NK-92 treated with Interleukin-12 subunit alpha and Interleukin-12 subunit beta, amount 100 ng/mL, for 24 hours (cell line): ENCODE measurements around the gene SLC25A36.
"Not testable (repeated sequence)": the region's sequence is repeated elsewhere in the genome, so short reads cannot be mapped to it uniquely, and the experiment has no call there.

Experiments used
- DNase-seq: peaks from one replicate; lab custom pipeline; 2025; lab: John Stamatoyannopoulos, UW

Gene SLC25A36

DNA sequence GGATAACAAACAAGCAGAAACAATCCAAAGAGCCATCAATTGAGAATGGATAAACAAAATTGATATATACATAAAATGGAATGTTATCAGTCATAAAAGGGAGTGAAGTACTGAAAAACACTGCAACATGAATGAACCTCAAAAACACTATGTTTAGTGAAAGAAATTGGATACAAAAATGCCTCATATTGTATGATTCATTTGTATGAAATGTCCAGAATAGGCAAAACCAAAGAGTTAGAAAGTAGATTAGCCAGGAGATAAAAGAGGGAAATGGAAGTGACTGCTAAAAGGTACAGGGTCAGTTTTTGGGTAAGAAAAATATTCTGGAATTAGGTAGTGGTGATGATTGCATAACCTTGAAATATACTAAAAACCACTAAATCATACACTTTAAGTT lies 9.8 kb upstream of the SLC25A36 start:
- DNase-seq: no peak

DNA sequence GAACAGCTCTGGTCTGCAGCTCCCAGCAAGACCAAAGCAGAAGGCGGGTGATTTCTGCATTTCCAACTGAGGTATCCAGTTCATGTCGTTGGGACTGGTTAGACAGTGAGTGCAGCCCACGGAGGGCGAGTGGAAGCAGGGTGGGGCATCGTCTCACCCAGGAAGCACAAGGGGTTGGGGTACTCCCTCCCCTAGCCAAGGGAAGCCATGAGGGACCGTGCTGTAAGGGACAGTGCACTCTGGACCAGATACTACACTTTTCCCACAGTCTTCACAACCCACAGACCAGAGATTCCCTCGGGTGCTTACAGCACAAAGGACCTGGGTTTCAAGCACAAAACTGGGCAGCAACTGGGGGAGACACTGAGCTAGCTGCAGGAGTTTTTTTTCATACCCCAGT lies 8.5 kb upstream of the SLC25A36 start:
- no peak for DNase-seq

DNA sequence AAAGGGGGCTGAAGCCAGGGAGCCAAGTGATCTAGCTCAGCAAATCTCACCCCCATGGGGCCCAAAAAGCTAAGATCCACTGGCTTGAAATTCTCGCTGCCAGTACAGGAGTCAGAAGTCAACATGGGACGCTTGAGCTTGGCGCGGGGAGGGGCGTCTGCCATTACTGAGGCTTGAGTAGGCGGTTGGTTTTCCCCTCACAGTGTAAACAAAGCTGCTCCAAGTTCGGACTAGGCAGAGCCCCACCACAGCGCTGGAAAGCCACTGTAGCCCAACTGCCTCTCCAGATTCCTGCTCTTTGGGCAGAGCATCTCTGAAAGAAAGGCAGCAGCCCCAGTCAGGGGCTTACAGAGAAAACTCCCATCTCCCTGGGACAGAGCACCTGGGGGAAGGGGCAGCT lies 8.1 kb upstream of the SLC25A36 start:
- DNase-seq: no peak

DNA sequence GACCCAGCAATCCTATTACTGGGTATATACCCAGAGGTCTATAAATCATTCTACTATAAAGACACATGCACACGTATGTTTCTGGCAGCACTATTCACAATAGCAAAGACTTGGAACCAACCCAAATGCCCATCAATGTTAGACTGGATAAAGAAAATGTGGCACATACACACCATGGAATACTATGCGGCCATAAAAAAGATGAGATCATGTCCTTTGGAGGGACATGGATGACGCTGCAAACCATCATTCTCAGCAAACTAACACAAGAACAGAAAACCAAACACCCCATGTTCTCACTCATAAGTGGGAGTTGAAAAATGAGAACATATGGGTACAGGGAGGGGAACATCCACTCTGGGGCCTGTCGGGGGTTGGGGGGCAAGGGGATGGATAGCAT lies 2.3 kb upstream of the SLC25A36 start:
- not testable (repeated sequence) for DNase-seq

DNA sequence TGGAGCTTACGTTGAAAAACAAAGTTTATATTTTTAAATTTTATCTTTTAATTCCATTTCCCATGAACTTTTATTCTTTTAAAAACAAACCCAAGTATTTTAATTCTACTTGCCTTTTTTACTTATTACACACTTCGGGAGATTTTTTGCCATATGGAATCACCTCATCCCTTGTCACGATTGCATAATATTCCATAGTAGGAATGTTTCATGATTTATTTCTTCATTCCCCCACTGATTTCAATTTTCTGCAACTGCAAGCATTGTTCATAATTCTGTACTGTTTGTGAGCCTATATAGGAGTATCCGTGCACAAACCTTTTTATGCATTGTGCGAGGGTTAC lies 574 bp upstream of the SLC25A36 start:
- DNase-seq: no peak

DNA sequence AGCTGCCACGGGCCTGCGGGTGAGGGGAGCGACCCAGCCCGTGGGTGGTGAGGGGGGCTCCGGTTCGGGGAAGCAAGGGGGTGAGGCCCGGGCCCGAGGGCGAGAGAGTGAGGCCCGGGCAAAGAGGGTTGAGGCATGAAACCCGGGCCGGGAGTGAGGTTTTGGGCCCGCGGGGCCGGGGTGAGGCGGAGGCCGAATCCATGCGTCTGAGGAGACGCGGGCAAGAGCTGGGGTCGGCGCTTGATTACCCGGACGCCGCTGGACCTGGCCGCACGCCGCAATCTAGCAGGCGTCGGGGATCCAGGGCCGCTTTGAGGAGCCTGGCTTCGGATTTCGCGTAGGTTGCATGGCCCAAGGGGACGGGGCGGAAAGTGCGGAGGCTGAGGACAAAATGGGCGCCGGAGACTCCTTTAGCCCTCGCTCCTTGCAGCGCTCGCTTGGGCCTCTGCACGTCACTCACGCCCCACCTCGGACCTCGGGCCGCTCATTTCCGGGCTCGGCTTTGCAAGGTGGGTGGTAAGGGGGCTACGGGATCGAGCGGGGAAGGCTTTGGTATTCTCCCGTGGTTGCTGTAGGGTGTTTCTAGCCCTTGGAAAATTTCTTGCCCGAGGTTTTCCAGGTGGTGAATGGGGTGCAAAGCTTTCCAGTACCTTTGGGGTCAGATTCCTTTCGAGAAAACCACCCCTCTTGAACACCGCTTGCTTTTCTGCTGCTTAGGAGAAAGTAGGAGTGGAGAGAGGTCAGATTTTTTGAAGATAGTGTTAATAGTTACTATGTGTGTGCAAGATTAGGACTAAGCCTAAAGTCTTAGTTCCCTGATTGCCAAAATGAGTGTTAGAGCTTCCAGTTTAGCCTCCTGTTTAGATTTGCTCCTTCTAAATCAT lies 827 bp downstream of the SLC25A36 start:
- peak; percentile 53 for DNase-seq

DNA sequence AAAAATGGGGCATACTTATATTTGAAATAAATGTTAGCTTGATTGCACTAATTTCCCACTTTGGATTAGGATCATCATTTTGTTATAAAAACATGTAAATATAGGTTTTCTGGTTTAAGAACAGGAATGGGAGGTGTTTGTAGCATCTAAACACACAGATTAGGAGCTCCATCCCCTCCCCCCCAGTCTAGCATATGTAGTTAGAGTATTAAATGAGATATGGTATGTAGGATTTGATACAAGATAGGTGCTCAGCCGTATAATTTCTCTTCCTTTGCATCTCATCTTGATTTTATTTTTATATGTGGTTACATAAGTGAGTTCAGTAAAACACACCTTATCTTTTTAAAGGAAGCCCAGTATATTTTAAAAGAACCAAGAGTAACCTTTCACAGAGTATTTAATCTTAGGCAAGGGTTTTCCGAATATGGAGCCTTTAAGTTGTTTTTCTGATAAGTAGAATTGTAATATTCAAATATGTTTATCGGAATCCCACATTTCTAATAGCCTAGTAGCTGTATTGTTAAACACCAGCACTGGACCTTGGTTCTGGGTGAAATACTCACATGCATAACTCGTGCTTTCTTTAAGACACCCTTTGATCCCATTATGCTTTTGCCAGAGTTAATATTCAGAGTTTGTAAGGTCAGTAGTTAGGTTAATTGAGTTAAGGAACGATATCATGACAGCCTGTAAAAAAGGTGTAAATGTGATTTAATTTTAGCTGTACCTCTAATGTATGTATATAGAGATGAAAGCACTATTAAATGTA lies 2.3 kb downstream of the SLC25A36 start:
- DNase-seq: no peak

DNA sequence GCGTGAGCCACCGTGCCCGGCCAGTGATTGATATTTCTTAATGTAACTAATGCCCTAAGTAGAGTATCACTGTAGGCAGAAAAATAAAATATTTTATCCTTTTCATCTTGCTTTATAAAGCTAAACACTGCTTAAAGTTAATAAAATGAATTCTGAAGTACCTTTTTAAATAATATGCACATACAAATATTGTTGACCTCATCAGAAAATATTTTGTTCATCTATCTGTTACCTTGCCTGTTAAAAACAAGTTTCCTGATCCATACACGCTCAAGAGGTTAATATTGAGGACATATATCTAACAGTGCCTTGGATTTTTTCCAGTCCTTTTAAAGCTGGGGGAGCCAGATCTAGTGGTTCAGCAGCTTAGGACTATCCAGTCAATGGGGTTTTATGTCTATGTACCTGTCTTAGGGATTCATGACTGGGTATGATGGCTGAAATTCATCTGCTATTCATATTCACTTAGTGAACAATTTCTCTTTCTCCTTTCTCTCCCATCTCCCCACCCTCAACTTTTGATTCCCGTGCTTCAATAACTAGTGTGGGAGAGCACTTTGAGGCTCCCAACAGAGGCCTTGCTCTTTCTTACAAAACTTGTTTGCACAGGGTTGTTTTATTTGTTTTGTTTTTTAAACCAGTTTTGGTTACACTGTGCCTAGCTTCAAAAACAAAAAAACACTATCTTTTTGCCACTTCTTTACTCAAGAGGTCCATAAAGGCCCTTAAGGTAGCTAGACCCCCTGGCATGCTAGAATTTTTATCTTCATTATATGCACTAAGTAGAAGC lies 7.0 kb downstream of the SLC25A36 start:
- DNase-seq: no peak

DNA sequence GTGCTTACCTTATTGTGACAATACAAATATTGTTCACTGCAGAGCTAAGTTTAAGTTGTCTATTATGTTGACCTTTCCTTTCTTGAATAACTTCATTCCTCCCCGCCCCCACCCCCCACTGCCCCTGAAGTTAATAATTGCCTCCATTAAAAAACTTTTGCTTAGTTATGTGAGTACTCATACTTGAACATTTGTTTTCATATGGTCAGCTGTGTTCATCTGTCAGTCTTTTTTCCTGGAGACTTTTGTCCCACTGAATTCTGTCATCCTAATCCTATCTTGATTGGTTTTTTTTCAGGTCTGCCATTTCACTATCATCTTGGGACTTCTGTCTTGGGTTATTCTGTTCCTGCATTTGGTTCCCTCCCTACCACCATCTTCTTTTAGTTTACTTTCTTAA lies 8.5 kb downstream of the SLC25A36 start:
- DNase-seq: no peak

DNA sequence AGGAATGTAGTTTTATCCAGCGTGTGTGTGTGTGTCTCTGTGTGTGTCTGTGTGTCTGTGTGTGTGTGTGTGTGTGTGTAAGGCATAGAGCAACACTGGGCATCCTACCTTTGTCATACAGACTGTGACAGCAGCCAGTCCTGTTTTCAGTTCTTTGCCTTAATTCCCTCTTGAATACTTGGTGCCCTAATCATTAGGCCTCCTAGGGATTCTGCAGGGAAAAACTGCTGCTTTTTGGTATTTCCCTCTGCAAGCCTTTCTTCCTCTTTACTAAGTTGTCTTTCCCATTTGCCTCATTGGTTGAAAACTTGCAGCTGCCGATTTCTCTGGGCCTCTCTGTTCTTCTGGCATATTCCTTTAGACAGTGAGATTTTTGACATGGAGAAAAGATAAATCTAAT lies 9.2 kb downstream of the SLC25A36 start:
- DNase-seq: no peak

DNA sequence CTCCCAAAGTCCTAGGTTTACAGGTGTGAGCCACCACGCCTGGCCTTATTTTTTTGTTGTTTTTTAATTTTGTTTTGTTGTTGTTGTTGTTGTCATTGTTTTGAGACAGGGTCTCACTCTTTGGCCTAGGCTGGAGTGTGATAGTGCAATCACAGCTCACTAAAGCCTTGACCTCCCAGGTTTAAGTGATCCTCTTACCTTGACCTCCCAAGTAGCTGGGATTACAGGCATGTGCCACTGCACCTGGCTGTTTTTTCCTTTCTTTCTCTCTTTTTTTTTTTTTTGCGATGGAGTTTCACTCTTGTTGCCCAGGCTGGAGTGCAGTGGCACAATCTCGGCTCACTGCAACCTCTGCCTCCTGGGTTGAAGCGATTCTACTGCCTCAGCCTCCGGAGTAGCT lies 10.1 kb downstream of the SLC25A36 start:
- not testable (repeated sequence) for DNase-seq

DNA sequence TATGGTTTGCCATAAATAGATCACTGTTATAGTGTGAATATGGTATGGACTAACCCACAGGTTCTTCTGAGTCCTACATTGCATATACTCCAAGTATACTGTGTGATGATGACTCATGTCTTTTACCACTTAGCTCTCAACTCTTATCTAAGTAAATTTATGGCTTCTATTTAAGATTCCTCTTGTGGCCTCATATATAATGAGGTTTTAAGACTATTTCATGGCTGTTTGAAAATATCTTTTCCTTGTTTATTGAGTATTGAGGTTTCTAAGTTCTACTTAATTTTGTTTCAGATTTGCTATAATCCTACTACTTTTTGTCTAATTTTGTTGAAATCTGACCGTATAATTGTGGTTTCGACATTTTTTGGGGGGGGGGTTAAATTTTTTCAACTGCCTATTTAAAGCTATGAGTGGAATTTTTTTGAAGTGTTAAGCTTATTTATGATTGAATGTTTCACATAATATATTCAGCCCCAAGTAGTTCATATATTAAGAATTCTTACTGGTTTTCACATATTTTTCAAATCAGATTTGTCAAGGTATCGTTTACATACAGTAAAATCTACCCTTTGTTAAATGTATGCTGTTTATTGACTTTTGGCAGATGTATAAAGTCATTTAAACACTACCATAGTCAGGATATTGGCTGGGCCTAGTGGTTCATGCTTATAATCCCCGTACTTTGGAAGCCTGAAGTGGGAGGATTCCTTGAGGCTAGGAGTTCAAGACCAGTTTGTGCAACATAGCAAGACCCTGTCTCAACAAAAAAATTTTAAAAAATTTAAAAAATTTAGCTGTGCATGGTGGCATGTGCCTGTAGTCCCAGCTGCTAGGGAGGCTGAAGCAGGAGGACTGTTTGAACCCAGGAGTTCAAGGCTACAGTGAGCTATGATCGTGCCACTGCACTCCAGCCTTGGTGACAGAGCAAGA lies 11.7 kb downstream of the SLC25A36 start:
- DNase-seq: no peak

DNA sequence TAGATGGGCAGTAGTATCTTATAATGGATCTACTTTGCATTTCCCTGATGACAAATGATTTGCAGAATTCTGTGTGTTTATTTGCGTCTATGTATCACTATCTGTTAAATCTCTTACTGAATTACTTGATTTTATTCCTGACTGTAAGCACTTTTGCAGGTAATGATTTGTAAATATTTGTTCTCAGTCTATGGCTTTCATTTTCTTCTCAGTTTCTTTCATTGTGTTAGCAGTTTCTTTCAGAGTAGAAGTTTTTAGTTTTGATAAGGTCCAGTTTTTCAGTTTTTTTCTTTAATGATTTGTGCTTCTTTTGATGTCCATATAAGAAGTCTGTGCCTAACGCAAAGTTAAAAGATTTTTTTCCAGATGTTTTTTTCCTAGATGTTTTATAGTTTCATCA lies 12.9 kb downstream of the SLC25A36 start:
- no peak for DNase-seq

DNA sequence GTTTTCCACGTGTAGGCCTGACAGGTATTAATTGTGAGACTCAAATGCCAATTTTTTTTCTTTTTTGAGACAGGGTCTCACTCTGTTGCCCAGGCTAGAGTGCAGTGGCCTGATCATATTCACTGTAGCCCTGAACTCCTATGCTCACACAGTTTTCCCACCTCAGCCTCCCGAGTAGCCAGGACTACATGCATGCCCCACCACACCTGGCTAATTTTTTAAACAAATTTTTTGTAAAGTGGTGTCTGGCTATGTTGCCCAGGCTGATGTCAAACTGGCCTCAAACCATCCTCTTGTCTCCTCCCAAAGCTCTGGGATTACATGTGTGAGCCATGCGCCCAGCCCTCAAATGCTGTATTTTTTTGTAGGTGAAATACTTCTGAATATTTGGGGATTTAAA lies 14.0 kb downstream of the SLC25A36 start:
- DNase-seq: no peak

DNA sequence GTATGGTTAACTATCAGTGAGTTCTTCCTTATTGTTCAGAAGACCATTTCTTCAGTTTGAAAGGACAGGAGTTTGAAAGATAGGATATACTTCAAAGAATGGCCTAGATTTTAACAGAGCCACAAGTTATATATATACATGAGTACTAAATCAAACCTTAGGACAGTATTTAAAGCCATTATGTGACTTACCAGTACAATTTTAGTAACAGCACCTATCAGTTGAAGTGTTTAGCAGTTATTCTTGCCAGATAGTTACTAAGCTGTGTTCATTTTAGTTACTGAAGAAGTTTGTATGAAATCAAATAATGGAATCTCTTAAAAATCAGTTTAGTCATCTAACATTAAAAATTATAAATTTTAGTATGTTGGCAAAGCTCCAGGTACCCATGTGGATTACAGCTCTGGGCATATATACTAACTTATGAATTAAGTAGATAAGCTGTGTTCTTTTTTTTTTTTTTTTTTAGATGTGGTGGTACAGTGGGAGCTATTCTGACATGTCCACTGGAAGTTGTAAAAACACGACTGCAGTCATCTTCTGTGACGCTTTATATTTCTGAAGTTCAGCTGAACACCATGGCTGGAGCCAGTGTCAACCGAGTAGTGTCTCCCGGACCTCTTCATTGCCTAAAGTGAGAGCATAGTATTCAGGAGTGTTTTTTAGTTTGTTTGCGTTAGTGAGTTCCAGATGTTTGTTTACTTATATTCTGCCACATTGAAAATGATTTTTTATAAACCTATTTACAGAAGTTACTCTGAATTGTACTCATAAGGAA lies 14.6 kb downstream of the SLC25A36 start:
- no peak for DNase-seq

DNA sequence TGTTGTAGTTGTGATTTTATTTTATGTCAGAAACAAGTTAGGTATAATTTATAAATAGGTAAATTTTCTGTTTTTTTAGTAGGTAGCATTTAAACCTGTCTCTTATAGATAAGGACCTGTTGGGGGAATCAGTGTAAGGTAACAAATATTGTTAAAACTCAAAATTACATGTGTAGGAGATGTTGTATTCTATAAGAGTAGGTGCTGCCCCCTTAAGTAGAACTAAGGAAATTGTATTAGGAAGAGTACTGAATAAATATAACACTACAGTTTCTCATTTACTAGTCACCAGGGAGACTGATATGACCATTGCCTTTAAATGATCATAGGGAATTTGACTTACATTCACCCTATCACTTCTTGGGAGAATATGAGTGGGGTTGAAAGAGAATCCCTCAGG lies 31.2 kb downstream of the SLC25A36 start:
- DNase-seq: no peak

DNA sequence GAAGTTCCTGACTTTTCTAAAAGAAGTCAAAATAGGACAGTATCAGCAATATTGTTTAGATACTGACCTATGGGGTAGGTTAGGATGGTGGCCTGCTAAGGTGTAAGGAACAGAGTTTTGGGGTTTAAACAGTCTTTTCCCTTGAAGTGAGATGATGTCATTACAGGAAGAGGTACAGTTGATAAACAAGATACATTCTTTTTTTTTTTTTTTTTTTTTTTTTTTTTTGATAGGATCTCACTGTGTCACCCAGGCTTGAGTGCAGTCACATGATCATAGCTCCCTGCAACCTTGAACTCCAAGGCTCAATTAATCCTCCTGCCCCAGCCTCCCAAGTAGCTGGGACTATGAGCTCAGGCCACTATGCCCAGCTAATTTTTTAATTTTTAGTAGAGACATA lies 33.3 kb downstream of the SLC25A36 start:
- no peak for DNase-seq

DNA sequence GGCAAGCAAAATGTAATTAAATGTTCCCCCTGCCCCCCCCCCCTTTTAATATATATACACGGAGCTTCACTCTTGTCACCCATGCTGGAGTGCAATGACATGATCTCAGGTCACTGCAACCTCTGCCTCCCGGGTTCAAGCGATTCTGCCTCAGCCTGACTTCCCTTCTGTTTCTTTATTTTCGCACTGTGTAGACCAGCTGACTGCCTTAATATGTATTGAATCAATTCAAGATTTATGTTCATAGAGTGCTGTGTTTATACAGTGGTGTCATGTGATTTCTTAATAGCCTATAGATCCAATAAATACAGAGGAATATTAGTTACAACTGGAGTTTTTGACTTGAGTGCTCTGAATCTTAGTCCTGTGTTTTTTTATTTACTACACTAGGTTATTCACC lies 39.0 kb downstream of the SLC25A36 start:
- no peak for DNase-seq

DNA sequence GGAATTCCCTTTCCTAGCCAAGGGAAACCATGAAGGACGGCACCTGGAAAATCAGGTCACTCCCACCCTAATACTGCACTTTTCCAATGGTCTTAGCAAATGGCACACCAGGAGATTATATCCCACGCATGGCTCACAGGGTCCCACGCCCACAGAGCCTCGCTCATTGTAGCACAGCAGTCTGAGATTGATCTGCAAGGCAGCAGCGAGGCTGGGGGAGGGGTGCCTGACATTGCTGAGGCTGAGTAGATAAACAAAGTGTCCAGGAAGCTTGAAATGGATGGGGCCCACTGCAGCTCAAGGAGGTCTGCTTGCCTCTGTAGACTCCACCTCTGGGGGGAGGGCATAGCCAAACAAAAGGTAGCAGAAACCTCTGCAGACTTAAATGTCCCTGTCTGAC lies 46.2 kb downstream of the SLC25A36 start:
- DNase-seq: not testable (repeated sequence)

DNA sequence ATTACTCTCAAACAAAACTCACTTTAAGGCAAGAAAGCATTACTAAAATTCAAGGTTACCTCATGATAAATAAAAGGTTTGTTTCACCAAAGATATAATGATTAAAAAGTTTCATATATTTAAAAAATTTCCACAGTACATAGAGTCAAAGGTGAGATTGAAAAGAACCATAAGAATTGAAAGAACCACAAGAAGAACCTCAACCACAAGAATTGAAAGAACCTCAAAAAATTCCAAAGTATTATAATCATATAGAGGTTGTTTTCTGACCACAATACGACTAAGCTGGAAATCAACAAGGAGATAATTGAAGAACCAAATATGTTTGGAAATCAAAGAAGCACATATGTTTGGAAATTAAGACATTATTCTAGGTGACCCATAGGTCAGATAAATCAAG lies 52.7 kb downstream of the SLC25A36 start:
- DNase-seq: no peak

DNA sequence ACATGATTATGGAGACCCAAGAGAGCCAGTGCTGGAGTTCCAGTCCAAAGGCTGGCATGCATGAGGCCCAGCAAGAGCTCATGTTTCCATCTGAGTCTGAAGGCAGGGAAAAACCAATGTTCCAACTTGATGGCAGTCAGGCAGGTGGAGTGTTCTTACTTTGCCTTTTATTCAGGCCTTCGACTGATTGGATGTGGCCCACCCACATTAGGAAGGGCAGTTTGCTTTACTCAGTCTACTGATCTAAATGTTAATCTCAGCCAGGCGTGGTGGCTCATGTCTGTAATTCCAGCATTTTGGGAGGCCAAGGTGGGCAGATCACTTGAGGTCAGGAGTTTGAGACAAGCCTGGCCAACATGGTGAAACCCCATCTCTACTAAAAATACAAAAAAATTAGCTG lies 53.2 kb downstream of the SLC25A36 start:
- not testable (repeated sequence) for DNase-seq
